HFF-Myc (cell line): Measurements from ENCODE around the gene SPEM1.

ENCODE experiments used
- DNase-seq: peaks from one replicate; pipeline ENCODE4 v3.0.0-alpha.2; 2011; ENCODE audit warnings: low read depth; ENCODE audit errors: extremely low read depth
- H3K4me3 ChIP-seq: replicated peaks from 2 replicates; pipeline ENCODE4 v1.5.1; 2011; ENCODE audit warnings: low read depth, mild to moderate bottlenecking, control low read depth, low read length
- TF ChIP-seq, protein P1 (sequence below): IDR thresholded peaks from 2 replicates; pipeline ENCODE4 v1.5.1; 2012; ENCODE audit warnings: mild to moderate bottlenecking, low read depth, low read length, control low read depth; ENCODE audit errors: missing control alignments

The SPEM1 gene, protein sequence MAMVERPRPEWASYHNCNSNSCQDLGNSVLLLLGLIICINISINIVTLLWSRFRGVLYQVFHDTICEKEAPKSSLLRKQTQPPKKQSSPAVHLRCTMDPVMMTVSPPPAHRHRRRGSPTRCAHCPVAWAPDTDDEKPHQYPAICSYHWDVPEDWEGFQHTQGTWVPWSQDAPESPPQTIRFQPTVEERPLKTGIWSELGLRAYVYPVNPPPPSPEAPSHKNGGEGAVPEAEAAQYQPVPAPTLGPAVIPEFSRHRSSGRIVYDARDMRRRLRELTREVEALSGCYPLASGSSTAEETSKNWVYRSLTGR

GRCh38 chr17:7419819-7420610, at the start of gene SPEM1:
Gene SPEM1, plus strand, starts transcription at chr17:7420324. Its CDS starts 61 bp downstream, at chr17:7420385.
- TF ChIP-seq, protein P1, sequence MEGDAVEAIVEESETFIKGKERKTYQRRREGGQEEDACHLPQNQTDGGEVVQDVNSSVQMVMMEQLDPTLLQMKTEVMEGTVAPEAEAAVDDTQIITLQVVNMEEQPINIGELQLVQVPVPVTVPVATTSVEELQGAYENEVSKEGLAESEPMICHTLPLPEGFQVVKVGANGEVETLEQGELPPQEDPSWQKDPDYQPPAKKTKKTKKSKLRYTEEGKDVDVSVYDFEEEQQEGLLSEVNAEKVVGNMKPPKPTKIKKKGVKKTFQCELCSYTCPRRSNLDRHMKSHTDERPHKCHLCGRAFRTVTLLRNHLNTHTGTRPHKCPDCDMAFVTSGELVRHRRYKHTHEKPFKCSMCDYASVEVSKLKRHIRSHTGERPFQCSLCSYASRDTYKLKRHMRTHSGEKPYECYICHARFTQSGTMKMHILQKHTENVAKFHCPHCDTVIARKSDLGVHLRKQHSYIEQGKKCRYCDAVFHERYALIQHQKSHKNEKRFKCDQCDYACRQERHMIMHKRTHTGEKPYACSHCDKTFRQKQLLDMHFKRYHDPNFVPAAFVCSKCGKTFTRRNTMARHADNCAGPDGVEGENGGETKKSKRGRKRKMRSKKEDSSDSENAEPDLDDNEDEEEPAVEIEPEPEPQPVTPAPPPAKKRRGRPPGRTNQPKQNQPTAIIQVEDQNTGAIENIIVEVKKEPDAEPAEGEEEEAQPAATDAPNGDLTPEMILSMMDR: no peak
- DNase-seq: no peak
- H3K4me3 ChIP-seq: no peak within 1 kb of the TSS

GRCh38 chr17:7370853-7371252, 49.3 kb upstream of the SPEM1 start:
- H3K4me3 ChIP-seq: no peak overlapping the region
- DNase-seq: no peak
- TF ChIP-seq, protein P1: no peak

DNA sequence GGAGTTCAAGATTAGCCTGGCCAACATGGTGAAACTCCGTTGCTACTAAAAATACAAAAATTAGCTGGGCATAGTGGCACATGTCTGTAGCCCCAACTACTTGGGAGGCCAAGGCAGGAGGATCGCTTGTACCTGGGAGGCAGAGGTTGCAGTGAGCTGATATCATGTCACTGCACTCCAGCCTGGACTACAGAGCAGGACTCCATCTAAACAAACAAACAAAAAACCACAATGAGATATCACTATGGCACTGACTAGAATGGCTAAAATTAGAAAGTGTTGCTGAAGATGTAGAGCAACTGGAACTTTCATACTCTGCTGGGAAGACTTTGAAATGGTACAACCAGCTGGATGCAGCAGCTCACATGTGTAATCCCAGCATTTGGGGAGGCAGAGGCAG, 45.8 kb upstream of the SPEM1 start:
- DNase-seq: no peak

GRCh38 chr17:7379134-7379533, 41.0 kb upstream of the SPEM1 start:
- TF ChIP-seq, protein P1: no peak
- no peak overlapping the region for H3K4me3 ChIP-seq
- no peak for DNase-seq

More for the DNA sequence above, 45.8 kb upstream of the SPEM1 start:
- TF ChIP-seq, protein P1: no peak
- H3K4me3 ChIP-seq: no peak overlapping the region

GRCh38 chr17:7380321-7380720, 39.8 kb upstream of the SPEM1 start:
- DNase-seq: no peak
- TF ChIP-seq, protein P1: no peak
- H3K4me3 ChIP-seq: no peak overlapping the region; the same call in 1 of the 2 replicates

GRCh38 chr17:7380855-7381683, 39.1 kb upstream of the SPEM1 start, which contains the start of gene TNK1:
Gene TNK1, plus strand, starts transcription at chr17:7381089. Its CDS starts 1,838 bp downstream, at chr17:7382927.
- no peak for DNase-seq
- peak within 1 kb of the TSS; percentile 23 for H3K4me3 ChIP-seq
- TF ChIP-seq, protein P1: no peak
